Nephron (organoid): Measurements from ENCODE around the gene ARHGEF39.

ENCODE experiments used
- H3K27ac Mint-ChIP-seq, 3 experiments: 2 replicates each; pipeline ENCODE4 v1.8.0; 2020; ENCODE audit warnings: mixed read lengths in 3 of 3, mild to moderate bottlenecking in 2 of 3, moderate library complexity in 1 of 3
- H3K27me3 Mint-ChIP-seq: 2 replicates; pipeline ENCODE4 v1.8.0; 2021; ENCODE audit warnings: low read depth, mild to moderate bottlenecking, moderate library complexity, mixed read lengths
- H3K36me3 Mint-ChIP-seq: 2 replicates; pipeline ENCODE4 v1.8.0; 2020; ENCODE audit warnings: low read depth, mixed read lengths
- H3K4me1 Mint-ChIP-seq: 2 replicates; pipeline ENCODE4 v1.8.0; 2020; ENCODE audit warnings: mixed read lengths
- H3K4me3 Mint-ChIP-seq, 3 experiments: 2 replicates each; pipeline ENCODE4 v1.8.0; 2020; ENCODE audit warnings: mild to moderate bottlenecking in 3 of 3, mixed read lengths in 3 of 3, moderate library complexity in 2 of 3
- H3K9me3 Mint-ChIP-seq: 2 replicates; pipeline ENCODE4 v1.8.0; 2020; ENCODE audit warnings: mixed read lengths
- CTCF ChIP-seq, 3 experiments: fragments of 200-600 bp; sonication (generic); IDR thresholded peaks; one replicate each; pipeline ENCODE4 v1.5.0; 2021; ENCODE audit warnings: antibody characterized with exemption in 3 of 3; ENCODE audit not compliant: unreplicated experiment in 3 of 3

The ARHGEF39 gene

GRCh38 chr9:35656831-35657545 is 8.0 kb downstream of the ARHGEF39 start:
- peak overlapping the region; percentile 99 for H3K27ac Mint-ChIP-seq
- H3K27me3 Mint-ChIP-seq = peaks cover 5% of the 10 kb centered on the region
- H3K36me3 Mint-ChIP-seq = peaks cover 23% of the 10 kb centered on the region
- H3K9me3 Mint-ChIP-seq = no peaks in the 10 kb centered on the region
- H3K4me3 Mint-ChIP-seq = peak overlapping the region; percentile 78 to 84 (median 80)
- no peak for TF ChIP-seq CTCF (IDR thresholded peaks at IDR 0.05; ENCODE audit: unreplicated experiment in 3 of 3)
- H3K4me1 Mint-ChIP-seq = peaks cover 37% of the 10 kb centered on the region

GRCh38 chr9:35656348-35656747 is 8.6 kb downstream of the ARHGEF39 start:
- peaks cover 8% of the 10 kb centered on the region for H3K27me3 Mint-ChIP-seq
- peaks cover 34% of the 10 kb centered on the region for H3K4me1 Mint-ChIP-seq
- peak overlapping the region; percentile 99 for H3K27ac Mint-ChIP-seq
- H3K36me3 Mint-ChIP-seq = peaks cover 20% of the 10 kb centered on the region
- H3K4me3 Mint-ChIP-seq = peak overlapping the region; percentile 78 to 84 (median 80)
- no peak for TF ChIP-seq CTCF (IDR thresholded peaks at IDR 0.05; ENCODE audit: unreplicated experiment in 3 of 3)
- H3K9me3 Mint-ChIP-seq = no peaks in the 10 kb centered on the region

GRCh38 chr9:35653611-35654010 is 11.4 kb downstream of the ARHGEF39 start:
- no peak overlapping the region for H3K4me3 Mint-ChIP-seq
- peaks cover 8% of the 10 kb centered on the region for H3K27me3 Mint-ChIP-seq
- H3K9me3 Mint-ChIP-seq = no peaks in the 10 kb centered on the region
- peaks cover 13% of the 10 kb centered on the region for H3K4me1 Mint-ChIP-seq
- H3K36me3 Mint-ChIP-seq = no peaks in the 10 kb centered on the region
- no peak for TF ChIP-seq CTCF (IDR thresholded peaks at IDR 0.05; ENCODE audit: unreplicated experiment in 3 of 3)
- no peak overlapping the region for H3K27ac Mint-ChIP-seq

GRCh38 chr9:35652829-35653209 is 12.2 kb downstream of the ARHGEF39 start:
- Mint-ChIP-seq H3K27me3 (peaks cover 5% of the 10 kb centered on the region), H3K9me3 (no peaks in the 10 kb centered on the region), H3K36me3 (no peaks in the 10 kb centered on the region), H3K4me1 (peaks cover 21% of the 10 kb centered on the region), H3K27ac (no peak overlapping the region), H3K4me3 (no peak overlapping the region)
- TF ChIP-seq CTCF (IDR thresholded peaks at IDR 0.05; ENCODE audit: unreplicated experiment in 3 of 3) = no peak

GRCh38 chr9:35651956-35652828 is 12.8 kb downstream of the ARHGEF39 start:
- H3K9me3 Mint-ChIP-seq = no peaks in the 10 kb centered on the region
- H3K27me3 Mint-ChIP-seq = peaks cover 3% of the 10 kb centered on the region
- H3K4me1 Mint-ChIP-seq = peaks cover 26% of the 10 kb centered on the region
- no peak overlapping the region for H3K4me3 Mint-ChIP-seq
- H3K36me3 Mint-ChIP-seq = no peaks in the 10 kb centered on the region
- no peak overlapping the region for H3K27ac Mint-ChIP-seq
- no peak for TF ChIP-seq CTCF (IDR thresholded peaks at IDR 0.05; ENCODE audit: unreplicated experiment in 3 of 3)
